GM21717 (cell line): ENCODE data around the gene RHEB.

ENCODE experiments used
- ATAC-seq: cut with Tn5 transposase; IDR thresholded peaks from one replicate; pipeline ENCODE4 v1.9.1; 2021; ENCODE audit warnings: mild to moderate bottlenecking, moderate library complexity; ENCODE audit not compliant: unreplicated experiment

RHEB gene

GRCh38 chr7:151529842-151530241 is 10.1 kb upstream of the RHEB start:
- no peak for ATAC-seq

GRCh38 chr7:151524845-151525244 is 5.2 kb upstream of the RHEB start:
- no peak for ATAC-seq

GRCh38 chr7:151524331-151524730 is 4.6 kb upstream of the RHEB start:
- ATAC-seq: no peak

GRCh38 chr7:151520419-151521261 is 945 bp upstream of the RHEB start:
- no peak for ATAC-seq

GRCh38 chr7:151518947-151519764 is 539 bp downstream of the RHEB start:
- peak; percentile 54 for ATAC-seq

- ATAC-seq: no peak
Observed at GRCh38 chr7:151518105-151518946, 1.4 kb downstream of the RHEB start.

GRCh38 chr7:151517601-151518104 is 2.0 kb downstream of the RHEB start:
- ATAC-seq: no peak

- no peak for ATAC-seq
Observed at GRCh38 chr7:151515276-151515565, 4.5 kb downstream of the RHEB start.

GRCh38 chr7:151514461-151515275 is 5.0 kb downstream of the RHEB start:
- ATAC-seq: no peak

GRCh38 chr7:151513133-151513532 is 6.6 kb downstream of the RHEB start:
- ATAC-seq: no peak

- ATAC-seq: no peak
Observed at GRCh38 chr7:151512353-151512752, 7.3 kb downstream of the RHEB start.

GRCh38 chr7:151511946-151512345 is 7.7 kb downstream of the RHEB start:
- no peak for ATAC-seq

GRCh38 chr7:151511270-151511669 is 8.4 kb downstream of the RHEB start:
- no peak for ATAC-seq

- ATAC-seq: no peak
Observed at GRCh38 chr7:151509670-151510333, 9.9 kb downstream of the RHEB start.

GRCh38 chr7:151508991-151509390 is 10.7 kb downstream of the RHEB start:
- ATAC-seq: no peak

GRCh38 chr7:151507806-151508205 is 11.9 kb downstream of the RHEB start:
- no peak for ATAC-seq

GRCh38 chr7:151506901-151507382 is 12.8 kb downstream of the RHEB start:
- ATAC-seq: no peak

- no peak for ATAC-seq
Observed at GRCh38 chr7:151505836-151506468, 13.7 kb downstream of the RHEB start.

- no peak for ATAC-seq
Observed at GRCh38 chr7:151505433-151505832, 14.3 kb downstream of the RHEB start.
